PC-3 (cell line): Measurements from ENCODE around the gene ARHGAP40. TPM values are rescaled to one million over a fixed set of nuclear protein-coding genes. Genes with fewer than 3 reads are reported as not detected.

ENCODE experiments used
- ATAC-seq: fragments of 200-7000 bp; cut with Tn5 transposase; 2 replicates; pipeline ENCODE4 v1.9.1; 2020; ENCODE audit warnings: mild to moderate bottlenecking, moderate library complexity
- BruUV-seq: library from RNA; stranded (reverse); fragments of 400-500 nt; replicated peaks from 2 replicates; lab custom pipeline; 2021; lab: Mats Ljungman, UMichigan
- CTCF ChIA-PET: fragments of 300-600 bp; sonication (Branson Sonifier 250); formaldehyde crosslinking; loops from one replicate; lab custom pipeline; 2022; ENCODE audit warnings: antibody characterized with exemption; lab: Charles Lee
- POLR2A ChIA-PET: fragments of 300-600 bp; sonication (Branson Sonifier 250); formaldehyde crosslinking; loops from one replicate; lab custom pipeline; 2022; ENCODE audit warnings: antibody characterized with exemption; ENCODE audit not compliant: unreplicated experiment; lab: Charles Lee
- DNase-seq: peaks from one replicate; pipeline ENCODE4 v3.0.0-alpha.2; 2015
- H2AFZ ChIP-seq: fragments of 300-600 bp; sonication (generic); 2 replicates; pipeline ENCODE4 v1.6.0; 2016; ENCODE audit warnings: antibody characterized with exemption, low read length
- H3F3A ChIP-seq: fragments of 300-600 bp; sonication (generic); one replicate; pipeline ENCODE4 v1.6.0; 2017; ENCODE audit warnings: antibody characterized with exemption, low read length, control low read depth, mild to moderate bottlenecking; ENCODE audit not compliant: unreplicated experiment
- H3K27ac ChIP-seq: fragments of 300-600 bp; sonication (generic); 2 replicates; pipeline ENCODE4 v1.5.1; 2016; ENCODE audit warnings: mild to moderate bottlenecking, low read length
- H3K27me3 ChIP-seq: fragments of 300-600 bp; sonication (generic); 2 replicates; pipeline ENCODE4 v1.6.1; 2016; ENCODE audit warnings: low read length, mixed read lengths
- H3K36me3 ChIP-seq: fragments of 300-600 bp; sonication (generic); 2 replicates; pipeline ENCODE4 v1.6.1; 2016; ENCODE audit warnings: low read depth, mixed run types, low read length, mixed read lengths
- H3K4me1 ChIP-seq: fragments of 300-600 bp; sonication (generic); 2 replicates; pipeline ENCODE4 v1.5.1; 2016; ENCODE audit warnings: low read length; ENCODE audit not compliant: insufficient read depth
- H3K4me2 ChIP-seq: fragments of 300-600 bp; sonication (generic); 2 replicates; pipeline ENCODE4 v1.6.0; 2016; ENCODE audit warnings: low read length
- H3K4me3 ChIP-seq: fragments of 300-600 bp; sonication (generic); 2 replicates; pipeline ENCODE4 v1.5.1; 2016; ENCODE audit warnings: mild to moderate bottlenecking, low read length, mixed read lengths
- H3K79me2 ChIP-seq: fragments of 300-600 bp; sonication (generic); 2 replicates; pipeline ENCODE4 v1.6.1; 2017; ENCODE audit warnings: low read length, mixed read lengths
- H3K9ac ChIP-seq: fragments of 300-600 bp; sonication (generic); 2 replicates; pipeline ENCODE4 v1.6.0; 2016; ENCODE audit warnings: mild to moderate bottlenecking, low read length
- H3K9me2 ChIP-seq: fragments of 300-600 bp; sonication (generic); replicated peaks from 2 replicates; pipeline ENCODE4 v1.6.1; 2016; ENCODE audit warnings: mixed run types, low read length, mixed read lengths
- H3K9me3 ChIP-seq: fragments of 300-600 bp; sonication (generic); 2 replicates; pipeline ENCODE4 v1.6.1; 2016; ENCODE audit warnings: low read length, mixed read lengths
- H4K20me1 ChIP-seq: fragments of 300-600 bp; sonication (generic); 2 replicates; pipeline ENCODE4 v1.6.1; 2016; ENCODE audit warnings: low read length, mixed read lengths
- EZH2 ChIP-seq: fragments of 300-600 bp; sonication (generic); IDR thresholded peaks from one replicate; pipeline ENCODE4 v1.6.1; 2017; ENCODE audit warnings: antibody characterized with exemption, mild to moderate bottlenecking, low read length; ENCODE audit not compliant: unreplicated experiment
- EZH2phosphoT487 ChIP-seq: fragments of 300-600 bp; sonication (generic); IDR thresholded peaks from 2 replicates; pipeline ENCODE4 v1.6.1; 2018; ENCODE audit warnings: mild to moderate bottlenecking, antibody characterized with exemption, low read length, borderline replicate concordance
- intact Hi-C: fragments of 100-400 bp; cut with micrococcal nuclease; formaldehyde crosslinking; loops from 2 replicates; pipeline ENCODE4 v1.9.0; 2023
- total RNA-seq: library from RNA; depleted of rRNA; stranded (reverse); fragments of >200 nt; gene quantifications from 2 replicates; pipeline ENCODE4 v1.2.3, GENCODE V29; 2014
- TF ChIP-seq, protein P1 (sequence below): fragments of 300-600 bp; sonication (generic); conservative IDR thresholded peaks from 2 replicates; pipeline ENCODE4 v1.5.1; 2017; ENCODE audit warnings: antibody characterized with exemption, low read depth, mild to moderate bottlenecking, low read length

The ARHGAP40 gene
- total RNA-seq, 1 experiment from 2014 or later: not detected

DNA sequence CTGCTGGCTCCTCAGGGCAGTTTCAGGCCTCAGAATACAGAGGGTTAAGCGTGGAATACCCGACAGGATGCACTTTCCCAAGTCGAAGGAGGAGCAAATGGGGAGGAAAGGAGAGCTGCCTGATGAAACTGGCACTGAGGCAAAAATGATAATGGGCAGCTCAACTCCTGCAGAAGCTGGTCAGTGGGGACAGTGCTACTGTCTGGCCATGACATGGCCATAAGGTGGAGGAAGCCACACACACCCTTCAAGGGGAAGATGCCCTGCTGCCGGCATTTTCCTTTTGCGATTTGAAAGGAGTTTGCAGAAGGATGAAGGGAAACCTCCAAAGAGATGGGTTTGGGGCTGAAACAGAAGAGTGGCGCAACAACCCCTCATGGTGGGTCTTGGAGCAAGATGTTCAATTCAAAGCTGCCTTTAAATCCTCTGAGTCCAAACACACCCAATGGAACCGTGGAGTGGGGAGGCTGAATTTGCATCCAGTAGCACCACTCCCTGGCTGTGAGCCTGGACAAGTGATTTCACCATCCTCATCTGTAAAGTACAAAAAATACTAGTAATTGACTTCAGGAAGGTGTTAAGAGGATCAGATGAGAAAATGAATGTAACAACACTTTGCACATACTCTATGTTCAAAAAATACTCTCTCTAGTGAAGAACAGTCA is 17.4 kb upstream of the ARHGAP40 start:
- Histone ChIP-seq H3F3A (no peaks in the 10 kb centered on the region), H3K9ac (no peak overlapping the region), H3K27ac (no peak overlapping the region), H3K36me3 (no peaks in the 10 kb centered on the region), H3K4me1 (no peaks in the 10 kb centered on the region), H3K4me3 (no peak overlapping the region), H3K79me2 (no peaks in the 10 kb centered on the region), H3K4me2 (no peak overlapping the region), H4K20me1 (no peaks in the 10 kb centered on the region), H3K27me3 (no peaks in the 10 kb centered on the region), H3K9me3 (no peaks in the 10 kb centered on the region), H3K9me2 (no peaks in the 10 kb centered on the region), H2AFZ (no peak overlapping the region)
- ATAC-seq: no peak
- no TSS peak for BruUV-seq
- no peak for TF ChIP-seq EZH2phosphoT487
- no peak for TF ChIP-seq EZH2
- TF ChIP-seq, protein P1, sequence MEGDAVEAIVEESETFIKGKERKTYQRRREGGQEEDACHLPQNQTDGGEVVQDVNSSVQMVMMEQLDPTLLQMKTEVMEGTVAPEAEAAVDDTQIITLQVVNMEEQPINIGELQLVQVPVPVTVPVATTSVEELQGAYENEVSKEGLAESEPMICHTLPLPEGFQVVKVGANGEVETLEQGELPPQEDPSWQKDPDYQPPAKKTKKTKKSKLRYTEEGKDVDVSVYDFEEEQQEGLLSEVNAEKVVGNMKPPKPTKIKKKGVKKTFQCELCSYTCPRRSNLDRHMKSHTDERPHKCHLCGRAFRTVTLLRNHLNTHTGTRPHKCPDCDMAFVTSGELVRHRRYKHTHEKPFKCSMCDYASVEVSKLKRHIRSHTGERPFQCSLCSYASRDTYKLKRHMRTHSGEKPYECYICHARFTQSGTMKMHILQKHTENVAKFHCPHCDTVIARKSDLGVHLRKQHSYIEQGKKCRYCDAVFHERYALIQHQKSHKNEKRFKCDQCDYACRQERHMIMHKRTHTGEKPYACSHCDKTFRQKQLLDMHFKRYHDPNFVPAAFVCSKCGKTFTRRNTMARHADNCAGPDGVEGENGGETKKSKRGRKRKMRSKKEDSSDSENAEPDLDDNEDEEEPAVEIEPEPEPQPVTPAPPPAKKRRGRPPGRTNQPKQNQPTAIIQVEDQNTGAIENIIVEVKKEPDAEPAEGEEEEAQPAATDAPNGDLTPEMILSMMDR: no peak
- DNase-seq: no peak
- intact Hi-C loops: no loop called here
- CTCF ChIA-PET: no interaction called here
- POLR2A ChIA-PET: no interaction called here

DNA sequence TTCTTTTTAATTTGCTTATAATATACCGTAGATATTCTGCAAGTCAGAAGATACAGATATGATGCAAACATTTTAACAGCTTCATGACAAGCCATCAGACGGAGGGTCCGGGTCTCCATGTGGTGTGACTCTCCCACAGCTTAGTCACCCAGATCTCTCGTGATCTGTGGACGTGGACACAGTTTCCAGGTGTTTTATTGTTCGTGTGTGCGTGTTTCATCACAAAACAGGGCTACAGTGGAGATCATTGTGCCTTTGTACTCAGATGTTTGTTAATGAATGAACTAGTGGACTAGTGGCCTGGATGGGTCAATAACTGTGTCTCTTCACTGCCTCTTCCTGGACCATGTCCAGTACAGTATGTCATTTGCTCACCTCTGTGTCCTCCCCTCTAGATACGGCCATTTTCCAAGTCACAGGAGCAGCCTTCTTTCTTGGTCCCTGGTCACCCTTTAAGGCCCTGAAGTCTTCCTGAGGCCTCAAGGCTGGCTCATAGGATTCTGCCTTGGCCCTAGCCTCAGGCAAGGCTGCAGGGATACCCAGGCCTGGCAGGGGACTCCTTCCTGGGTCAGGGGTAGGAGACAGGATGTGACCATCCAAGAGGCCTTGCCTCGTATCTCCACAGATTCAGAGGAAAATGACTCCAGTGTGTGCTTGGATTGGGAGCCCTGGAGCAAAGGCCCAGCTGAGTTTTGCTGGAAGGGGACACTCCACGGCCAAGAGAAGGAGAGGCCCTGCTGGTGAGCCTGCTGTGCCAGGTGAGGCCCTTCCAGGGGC is 16.0 kb upstream of the ARHGAP40 start:
- no peaks in the 10 kb centered on the region for H3K9me3 ChIP-seq
- no peaks in the 10 kb centered on the region for H3K79me2 ChIP-seq
- POLR2A ChIA-PET: no interaction called here
- H3F3A ChIP-seq: no peaks in the 10 kb centered on the region
- H3K9ac ChIP-seq: no peak overlapping the region
- H4K20me1 ChIP-seq: no peaks in the 10 kb centered on the region
- no peak overlapping the region for H3K4me2 ChIP-seq
- CTCF ChIA-PET: no interaction called here
- H3K4me3 ChIP-seq: no peak overlapping the region
- H2AFZ ChIP-seq: no peak overlapping the region
- TF ChIP-seq EZH2phosphoT487 (no peak), EZH2 (no peak)
- TF ChIP-seq, protein P1: no peak
- no peaks in the 10 kb centered on the region for H3K27me3 ChIP-seq
- no TSS peak for BruUV-seq
- no peak for ATAC-seq
- H3K9me2 ChIP-seq: no peaks in the 10 kb centered on the region
- intact Hi-C loops: no loop called here
- no peaks in the 10 kb centered on the region for H3K36me3 ChIP-seq
- H3K27ac ChIP-seq: no peak overlapping the region
- H3K4me1 ChIP-seq: no peaks in the 10 kb centered on the region
- no peak for DNase-seq

DNA sequence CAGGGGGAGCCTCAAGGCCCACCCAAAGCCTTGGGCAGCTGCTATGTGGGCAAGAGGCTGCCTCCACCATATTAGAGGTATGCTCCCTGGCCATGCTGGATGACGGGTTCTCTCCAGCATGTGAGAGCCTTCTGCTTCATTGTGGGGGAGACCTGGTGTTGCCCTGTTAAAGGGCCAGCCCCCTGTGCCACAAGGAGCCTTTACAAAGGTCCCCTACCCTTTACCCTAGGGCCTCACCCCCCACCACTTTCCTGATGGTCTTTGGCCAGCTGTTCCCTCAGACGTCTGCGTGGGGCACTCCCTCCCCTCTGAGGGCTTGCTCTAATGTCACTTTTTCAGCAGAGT is 15.5 kb upstream of the ARHGAP40 start:
- DNase-seq: no peak
- BruUV-seq: no TSS peak
- Histone ChIP-seq H3K4me3 (no peak overlapping the region), H3K27me3 (no peaks in the 10 kb centered on the region), H3K79me2 (no peaks in the 10 kb centered on the region), H3K9me2 (no peaks in the 10 kb centered on the region), H3K9me3 (no peaks in the 10 kb centered on the region), H3F3A (no peaks in the 10 kb centered on the region), H3K9ac (no peak overlapping the region), H2AFZ (no peak overlapping the region), H4K20me1 (no peaks in the 10 kb centered on the region), H3K27ac (no peak overlapping the region), H3K4me2 (no peak overlapping the region), H3K36me3 (no peaks in the 10 kb centered on the region), H3K4me1 (no peaks in the 10 kb centered on the region)
- ChIA-PET POLR2A (no interaction called here), CTCF (no interaction called here)
- ATAC-seq: no peak
- TF ChIP-seq, protein P1: no peak
- TF ChIP-seq EZH2: no peak
- TF ChIP-seq EZH2phosphoT487: no peak
- intact Hi-C loops: no loop called here
